Endothelial cell of umbilical vein (primary cell): ENCODE results near the gene TARS2. TPM values are rescaled to one million over a fixed set of nuclear protein-coding genes. Genes with fewer than 3 reads are reported as not detected.

Experiments used
- BruUV-seq: library from RNA; stranded (reverse); fragments of 400-500 nt; replicated peaks from 2 replicates; lab custom pipeline; 2021; lab: Mats Ljungman, UMichigan
- CTCF ChIA-PET: fragments of 300-600, 350-600 bp; sonication (Branson Sonifier 250); formaldehyde crosslinking; loops from one replicate; lab custom pipeline; 2021; ENCODE audit warnings: antibody characterized with exemption, inconsistent platforms; lab: Charles Lee
- POLR2A ChIA-PET: fragments of 300-600, 350-600 bp; sonication (Branson Sonifier 250); formaldehyde crosslinking; loops from one replicate; lab custom pipeline; 2021; ENCODE audit warnings: antibody characterized with exemption, inconsistent platforms; lab: Charles Lee
- DNase-seq: peaks from one replicate; pipeline ENCODE4 v3.0.0-alpha.2; 2011; ENCODE audit warnings: low read depth, low spot score
- FAIRE-seq: peaks from 2 replicates; lab custom pipeline; 2011; peaks lifted over from hg19 to GRCh38; lab: Jason Lieb, UNC
- H2AFZ ChIP-seq: 2 replicates; pipeline ENCODE4 v1.6.0; 2012; ENCODE audit warnings: low read depth, low read length, control low read depth, inconsistent platforms
- H3K27ac ChIP-seq: 2 replicates; pipeline ENCODE4 v1.5.1; 2011; ENCODE audit warnings: low read depth, mild to moderate bottlenecking, control low read depth, low read length, moderate library complexity; ENCODE audit not compliant: insufficient read depth
- H3K27me3 ChIP-seq, 2 experiments: 2 replicates each; pipeline versions ENCODE4 v1.6.0 to v1.6.1; 2011; ENCODE audit warnings: low read length in 2 of 2, mixed read lengths in 1 of 2; ENCODE audit not compliant: control insufficient read depth in 2 of 2, insufficient read depth in 2 of 2
- H3K36me3 ChIP-seq, 2 experiments: 2 replicates in 1 of 2; 3 replicates in 1 of 2; pipeline ENCODE4 v1.5.1; 2011; ENCODE audit warnings: low read length in 2 of 2, mild to moderate bottlenecking in 1 of 2, moderate library complexity in 1 of 2; ENCODE audit not compliant: control insufficient read depth in 2 of 2, insufficient read depth in 2 of 2; ENCODE audit errors: extremely low read depth in 1 of 2
- H3K4me1 ChIP-seq: 3 replicates; pipeline ENCODE4 v1.5.1; 2011; ENCODE audit warnings: mild to moderate bottlenecking, low read length; ENCODE audit not compliant: control insufficient read depth, insufficient read depth; ENCODE audit errors: extremely low read depth
- H3K4me2 ChIP-seq: 2 replicates; pipeline ENCODE4 v1.6.1; 2011; ENCODE audit warnings: low read length, control low read depth, mixed read lengths; ENCODE audit not compliant: insufficient read depth
- H3K4me3 ChIP-seq, 3 experiments: fragments of 200-600 bp in 1 of 3; sonication (generic), shearing (Covaris generic) in 1 of 3; replicated peaks in 1 of 3; 2 replicates each; pipeline ENCODE4 v1.5.1; 2011 to 2016; ENCODE audit warnings: control low read depth in 3 of 3, low read length in 3 of 3, mild to moderate bottlenecking in 2 of 3, inconsistent platforms in 1 of 3, low read depth in 1 of 3, moderate library complexity in 1 of 3; ENCODE audit not compliant: insufficient read depth in 1 of 3
- H3K79me2 ChIP-seq: 2 replicates; pipeline ENCODE4 v1.6.0; 2012; ENCODE audit warnings: low read length, inconsistent platforms; ENCODE audit not compliant: control insufficient read depth, insufficient read depth
- H3K9ac ChIP-seq: replicated peaks from 2 replicates; pipeline ENCODE3; 2011; ENCODE audit warnings: low read length, control low read depth; ENCODE audit not compliant: insufficient read depth; ENCODE audit errors: extremely low read depth
- H3K9me1 ChIP-seq: replicated peaks from 3 replicates; pipeline ENCODE4 v1.6.0; 2011; ENCODE audit warnings: mild to moderate bottlenecking, low read length; ENCODE audit not compliant: control insufficient read depth, insufficient read depth; ENCODE audit errors: extremely low read depth
- H3K9me3 ChIP-seq: replicated peaks from 2 replicates; pipeline ENCODE4 v1.5.1; 2012; ENCODE audit warnings: low read length, inconsistent platforms; ENCODE audit not compliant: control insufficient read depth, insufficient read depth
- H4K20me1 ChIP-seq: replicated peaks from 2 replicates; pipeline ENCODE3; 2011; ENCODE audit warnings: mild to moderate bottlenecking, low read length; ENCODE audit not compliant: control insufficient read depth, insufficient read depth; ENCODE audit errors: extremely low read depth
- GATA2 ChIP-seq: IDR thresholded peaks from 2 replicates; pipeline ENCODE4 v1.7.0; 2011; ENCODE audit warnings: low read depth, mild to moderate bottlenecking, moderate library complexity, mixed read lengths, low read length; ENCODE audit not compliant: insufficient read length, insufficient read depth
- JUN ChIP-seq: IDR thresholded peaks from 2 replicates; pipeline ENCODE4 v1.6.1; 2011; ENCODE audit warnings: borderline replicate concordance, low read depth; ENCODE audit not compliant: insufficient read length, insufficient read depth
- POLR2A ChIP-seq: IDR thresholded peaks from 2 replicates; pipeline ENCODE4 v1.6.1; 2012; ENCODE audit warnings: low read depth, mild to moderate bottlenecking, control low read depth, low read length
- POLR2AphosphoS5 ChIP-seq: IDR thresholded peaks from 2 replicates; pipeline ENCODE4 v1.6.1; 2012; ENCODE audit warnings: low read depth, mild to moderate bottlenecking, control low read depth, low read length, moderate library complexity; ENCODE audit not compliant: insufficient read depth
- dilution Hi-C: fragments of 300-500 bp; cut with MboI; formaldehyde crosslinking; loops from one replicate; pipeline ENCODE4 v1.15.0; 2019; ENCODE audit warnings: low sequenced_read_pairs; ENCODE audit not compliant: extremely low pct_ligation_motif_present
- intact Hi-C: fragments of 100-400 bp; cut with micrococcal nuclease; formaldehyde crosslinking; loops from one replicate; pipeline ENCODE4 v1.10.0; 2022
- polyA plus RNA-seq, 4 experiments: library from polyadenylated mRNA; depleted of rRNA in 3 of 4; stranded (reverse) in 3 of 4; unstranded in 1 of 4; fragments of >200 nt; gene quantifications; 2 replicates each; pipeline versions ENCODE4 v1.2.1 to v1.2.3, GENCODE V29; 2011 to 2012; ENCODE audit warnings: missing spikeins in 1 of 4
- total RNA-seq: library from RNA; stranded (reverse); gene quantifications from 2 replicates; pipeline ENCODE4 v1.2.3, GENCODE V29; 2021
- TF ChIP-seq, protein P1 (sequence below): IDR thresholded peaks from 2 replicates; pipeline ENCODE4 v1.6.1; 2011; ENCODE audit not compliant: insufficient read depth, insufficient read length
- TF ChIP-seq, protein P2 (sequence below), 2 donors: IDR thresholded peaks; 1 replicate in 1 of 2; 2 replicates in 1 of 2; pipeline ENCODE4 v1.5.1; 2011; ENCODE audit warnings: low read length in 2 of 2, mild to moderate bottlenecking in 2 of 2, moderate library complexity in 2 of 2, control low read depth in 1 of 2, inconsistent platforms in 1 of 2, low read depth in 1 of 2; ENCODE audit not compliant: insufficient read depth in 1 of 2; ENCODE audit errors: extremely low read depth in 1 of 2

The TARS2 gene
- total and polyA plus RNA-seq, 2 donors (not counting 3 experiments of a cell fraction or from before 2014, with no cell fraction given) = 21.5 to 22.0 TPM

- Histone ChIP-seq H3K9ac (no peak overlapping the region), H3K36me3 (no peaks in the 10 kb centered on the region), H3K9me3 (no peaks in the 10 kb centered on the region), H3K4me1 (peaks cover 22% of the 10 kb centered on the region), H3K9me1 (no peaks in the 10 kb centered on the region), H3K4me2 (peak overlapping the region; percentile 54), H3K79me2 (no peaks in the 10 kb centered on the region), H3K4me3 (peak overlapping the region in 2 of 3 experiments; percentile 8 to 36), H4K20me1 (no peaks in the 10 kb centered on the region), H3K27me3 (peaks cover 2 to 3% of the 10 kb centered on the region in 2 experiments), H3K27ac (no peak overlapping the region), H2AFZ (peak overlapping the region; percentile 61)
- BruUV-seq = no TSS peak
- TF ChIP-seq JUN = no peak
- intact Hi-C loops (loop anchor here (5.0 kb wide), 1 partner anchor 86 kb away; no protein-coding TSS in a partner anchor), dilution Hi-C loops (no loop called here)
- CTCF ChIA-PET = interaction anchor here (1.1 to 6.7 kb wide), 8 partner anchors 12 to 265 kb away, joined by 3 to 55 read pairs (median 4); no protein-coding TSS in a partner anchor
- DNase-seq = no peak
- POLR2A ChIA-PET = interaction anchor here (0.7 kb wide), 1 partner anchor 31 kb away, joined by 3 read pairs; the partner anchor contains the start of gene MCL1
- no peak for FAIRE-seq
Observed at GRCh38 chr1:150548324-150548631, 61.1 kb downstream of the TARS2 start.

DNA sequence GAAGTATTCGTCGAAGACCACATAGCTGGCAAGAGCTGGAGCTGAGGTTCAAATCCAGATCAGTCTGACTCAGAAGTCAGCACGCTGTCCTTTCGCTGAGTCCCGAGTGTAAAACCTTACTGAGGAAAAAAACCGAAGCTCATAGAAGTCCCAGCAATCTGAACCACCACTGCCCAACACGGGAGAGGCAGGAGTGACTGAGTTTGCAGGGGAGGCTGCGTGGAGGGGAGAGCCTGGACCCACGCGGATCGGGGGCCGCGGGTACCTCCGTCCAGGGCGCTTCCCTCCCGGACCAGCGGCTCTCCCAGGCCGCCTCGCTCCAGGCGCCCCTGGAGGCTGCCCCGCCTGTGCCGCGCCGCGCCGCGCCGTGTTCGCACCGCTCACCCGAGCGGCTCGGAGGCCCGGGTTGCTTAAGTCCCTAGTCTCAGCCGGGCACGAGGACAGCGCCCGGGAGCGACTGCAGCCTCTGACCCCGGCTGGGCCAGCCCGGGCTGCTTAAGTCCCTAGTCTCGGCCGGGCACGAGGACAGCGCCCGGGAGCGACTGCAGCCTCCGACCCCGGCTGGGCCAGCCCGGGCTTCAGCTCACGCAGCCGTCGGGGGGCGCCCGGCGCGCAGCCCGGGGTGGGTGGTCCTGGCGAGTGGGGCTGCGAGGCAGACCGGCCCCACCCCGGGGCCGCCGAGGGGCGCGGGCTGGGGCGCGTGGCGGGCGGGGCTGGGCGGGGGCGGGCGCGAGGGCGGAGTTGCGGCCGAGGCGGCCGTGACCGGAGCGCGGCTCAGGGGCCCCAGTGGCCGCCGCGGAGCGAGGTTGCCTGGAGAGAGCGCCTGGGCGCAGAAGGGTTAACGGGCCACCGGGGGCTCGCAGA lies 61.6 kb downstream of the TARS2 start, which contains the start of gene ADAMTSL4:
ADAMTSL4 (plus strand) TSS at position 777 of the 864 bp plus-strand sequence. CDS start 2,881 bp downstream, outside the sequence.
- Histone ChIP-seq H3K4me3 (peak within 1 kb of the TSS; percentile 25 to 36 (median 34)), H3K27me3 (peaks cover 2 to 3% of the 10 kb centered on the region in 2 experiments), H4K20me1 (no peaks in the 10 kb centered on the region), H3K27ac (no peak within 1 kb of the TSS), H3K4me2 (peak within 1 kb of the TSS; percentile 54), H3K9me1 (no peaks in the 10 kb centered on the region), H3K36me3 (no peaks in the 10 kb centered on the region), H3K4me1 (peaks cover 22% of the 10 kb centered on the region), H2AFZ (peak within 1 kb of the TSS; percentile 61), H3K79me2 (no peaks in the 10 kb centered on the region), H3K9me3 (no peaks in the 10 kb centered on the region), H3K9ac (peak within 1 kb of the TSS; percentile 59)
- DNase-seq (peak; percentile 68), FAIRE-seq (peak; percentile 88)
- no TSS peak for BruUV-seq
- CTCF ChIA-PET = interaction anchor here (1.1 to 6.7 kb wide), 8 partner anchors 11 to 264 kb away, joined by 3 to 55 read pairs (median 4); no protein-coding TSS in a partner anchor
- no peak for TF ChIP-seq JUN
- TF ChIP-seq POLR2A = peak; percentile 3
- peak; percentile 59 for TF ChIP-seq POLR2AphosphoS5
- TF ChIP-seq, protein P1, sequence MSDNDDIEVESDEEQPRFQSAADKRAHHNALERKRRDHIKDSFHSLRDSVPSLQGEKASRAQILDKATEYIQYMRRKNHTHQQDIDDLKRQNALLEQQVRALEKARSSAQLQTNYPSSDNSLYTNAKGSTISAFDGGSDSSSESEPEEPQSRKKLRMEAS = no peak
- TF ChIP-seq, protein P2, sequence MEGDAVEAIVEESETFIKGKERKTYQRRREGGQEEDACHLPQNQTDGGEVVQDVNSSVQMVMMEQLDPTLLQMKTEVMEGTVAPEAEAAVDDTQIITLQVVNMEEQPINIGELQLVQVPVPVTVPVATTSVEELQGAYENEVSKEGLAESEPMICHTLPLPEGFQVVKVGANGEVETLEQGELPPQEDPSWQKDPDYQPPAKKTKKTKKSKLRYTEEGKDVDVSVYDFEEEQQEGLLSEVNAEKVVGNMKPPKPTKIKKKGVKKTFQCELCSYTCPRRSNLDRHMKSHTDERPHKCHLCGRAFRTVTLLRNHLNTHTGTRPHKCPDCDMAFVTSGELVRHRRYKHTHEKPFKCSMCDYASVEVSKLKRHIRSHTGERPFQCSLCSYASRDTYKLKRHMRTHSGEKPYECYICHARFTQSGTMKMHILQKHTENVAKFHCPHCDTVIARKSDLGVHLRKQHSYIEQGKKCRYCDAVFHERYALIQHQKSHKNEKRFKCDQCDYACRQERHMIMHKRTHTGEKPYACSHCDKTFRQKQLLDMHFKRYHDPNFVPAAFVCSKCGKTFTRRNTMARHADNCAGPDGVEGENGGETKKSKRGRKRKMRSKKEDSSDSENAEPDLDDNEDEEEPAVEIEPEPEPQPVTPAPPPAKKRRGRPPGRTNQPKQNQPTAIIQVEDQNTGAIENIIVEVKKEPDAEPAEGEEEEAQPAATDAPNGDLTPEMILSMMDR (IDR thresholded peaks at IDR 0.05; ENCODE audit: extremely low read depth in 1 of 2, insufficient read depth in 1 of 2, low read depth in 1 of 2, low read length in 2 of 2) = peak in 1 of 2 donors; percentile 28
- no peak for TF ChIP-seq GATA2
- POLR2A ChIA-PET = interaction anchor here (0.7 kb wide), 1 partner anchor 31 kb away, joined by 3 read pairs; the partner anchor contains the start of gene MCL1
- dilution Hi-C loops (no loop called here), intact Hi-C loops (loop anchor here (5.0 kb wide), 1 partner anchor 87 kb away; no protein-coding TSS in a partner anchor)
